Body of pancreas (tissue), 4 donors: ENCODE data around the gene RAG2.

Source experiments
- POLR2A ChIP-seq, 3 donors: fragments of 450-650 bp; IDR thresholded peaks; one replicate each; pipeline ENCODE4 v1.6.1; 2016; ENCODE audit warnings: antibody characterized with exemption in 3 of 3, mild to moderate bottlenecking in 2 of 3
- TF ChIP-seq, protein P1 (sequence below), 7 experiments: fragments of 450-650 bp in 4 of 7; fragments of 200-600 bp in 3 of 7; sonication (generic) in 3 of 7; IDR thresholded peaks; one replicate each; pipeline ENCODE4 v1.5.1; 2016 to 2019; ENCODE audit warnings: antibody characterized with exemption in 7 of 7

DNA sequence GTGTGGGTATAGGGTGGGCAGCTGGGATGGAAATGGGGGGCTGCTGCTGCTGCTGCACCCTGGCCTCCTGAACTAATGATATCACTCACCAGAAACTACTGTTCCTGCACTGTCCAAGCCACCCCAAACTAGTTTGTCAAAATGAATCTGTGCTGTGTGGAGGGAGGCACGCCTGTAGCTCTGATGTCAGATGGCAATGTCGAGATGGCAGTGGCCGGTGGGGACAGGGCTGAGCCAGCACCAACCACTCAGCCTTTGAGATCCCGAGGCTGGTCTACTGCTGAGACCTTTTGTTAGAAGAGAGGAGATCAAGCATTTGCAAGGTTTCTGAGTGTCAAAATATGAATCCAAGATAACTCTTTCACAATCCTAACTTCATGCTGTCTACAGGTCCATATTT is 28.9 kb downstream of the RAG2 start:
- TF ChIP-seq, protein P1, sequence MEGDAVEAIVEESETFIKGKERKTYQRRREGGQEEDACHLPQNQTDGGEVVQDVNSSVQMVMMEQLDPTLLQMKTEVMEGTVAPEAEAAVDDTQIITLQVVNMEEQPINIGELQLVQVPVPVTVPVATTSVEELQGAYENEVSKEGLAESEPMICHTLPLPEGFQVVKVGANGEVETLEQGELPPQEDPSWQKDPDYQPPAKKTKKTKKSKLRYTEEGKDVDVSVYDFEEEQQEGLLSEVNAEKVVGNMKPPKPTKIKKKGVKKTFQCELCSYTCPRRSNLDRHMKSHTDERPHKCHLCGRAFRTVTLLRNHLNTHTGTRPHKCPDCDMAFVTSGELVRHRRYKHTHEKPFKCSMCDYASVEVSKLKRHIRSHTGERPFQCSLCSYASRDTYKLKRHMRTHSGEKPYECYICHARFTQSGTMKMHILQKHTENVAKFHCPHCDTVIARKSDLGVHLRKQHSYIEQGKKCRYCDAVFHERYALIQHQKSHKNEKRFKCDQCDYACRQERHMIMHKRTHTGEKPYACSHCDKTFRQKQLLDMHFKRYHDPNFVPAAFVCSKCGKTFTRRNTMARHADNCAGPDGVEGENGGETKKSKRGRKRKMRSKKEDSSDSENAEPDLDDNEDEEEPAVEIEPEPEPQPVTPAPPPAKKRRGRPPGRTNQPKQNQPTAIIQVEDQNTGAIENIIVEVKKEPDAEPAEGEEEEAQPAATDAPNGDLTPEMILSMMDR (IDR thresholded peaks at IDR 0.05) = no peak
- TF ChIP-seq POLR2A (IDR thresholded peaks at IDR 0.05) = no peak
